ENCODE data around the gene ZNF598.
A peak's percentile ranks its signal among the peaks of the same experiment; 100 is the strongest.

The ZNF598 gene

DNA sequence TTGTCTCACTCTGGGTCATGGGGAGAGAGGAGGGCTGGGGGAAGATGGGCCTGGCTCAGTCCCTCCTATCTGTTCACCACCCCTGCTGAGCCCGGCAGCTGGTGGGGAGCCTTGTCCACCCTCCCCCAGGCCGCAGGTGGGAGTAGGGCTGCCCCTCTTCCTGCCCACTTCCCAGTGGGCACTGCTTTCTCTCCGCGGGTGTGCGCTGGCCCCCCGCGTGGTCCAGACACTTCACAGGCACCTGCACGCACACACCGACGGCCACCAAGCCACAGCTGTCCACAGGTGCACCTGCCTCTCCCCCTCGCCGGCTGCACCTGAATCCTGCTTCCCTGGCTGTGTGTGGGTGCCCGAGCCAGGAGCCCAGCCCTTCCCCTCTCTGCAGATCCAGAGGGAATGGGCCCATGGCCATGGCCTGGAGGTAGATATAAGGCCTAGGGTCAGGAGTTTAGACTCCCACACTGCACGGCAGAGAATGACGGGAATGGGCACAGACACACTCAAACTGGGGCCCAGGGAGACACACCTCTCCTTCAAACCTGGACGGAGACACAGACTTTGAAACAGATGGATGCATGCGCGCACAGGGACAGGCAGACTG, 19.1 kb upstream of the ZNF598 start:
- no peak overlapping the region for H3K27ac ChIP-seq (ENCODE audit: extremely low read depth, low read depth, low read length)
- ChIA-PET POLR2A (interaction anchor here (1.2 to 2.6 kb wide), 2 partner anchors 10 to 19 kb away, joined by 6 to 15 read pairs; partner anchors contain the start of genes NTHL1 and TSC2), CTCF (interaction anchor here (1.1 to 2.1 kb wide), 2 partner anchors 21 to 112 kb away, joined by 5 to 10 read pairs; no protein-coding TSS in a partner anchor)
- no peak overlapping the region for H3K4me3 ChIP-seq (ENCODE audit: low read depth, low read length)
- peak; percentile 62 for TF ChIP-seq ZIC2 (tag by site-specific recombination; IDR thresholded peaks at IDR 0.05)
- TF ChIP-seq ZNF112 (tag by site-specific recombination; IDR thresholded peaks at IDR 0.05): no peak
- TF ChIP-seq EGR2 (tag by site-specific recombination; IDR thresholded peaks at IDR 0.05; ENCODE audit: low read depth): peak; percentile 66; the same call in 1 of the 2 replicates
- TF ChIP-seq ZNF548 (tag by site-specific recombination; IDR thresholded peaks at IDR 0.05): no peak
- TF ChIP-seq, protein P1, sequence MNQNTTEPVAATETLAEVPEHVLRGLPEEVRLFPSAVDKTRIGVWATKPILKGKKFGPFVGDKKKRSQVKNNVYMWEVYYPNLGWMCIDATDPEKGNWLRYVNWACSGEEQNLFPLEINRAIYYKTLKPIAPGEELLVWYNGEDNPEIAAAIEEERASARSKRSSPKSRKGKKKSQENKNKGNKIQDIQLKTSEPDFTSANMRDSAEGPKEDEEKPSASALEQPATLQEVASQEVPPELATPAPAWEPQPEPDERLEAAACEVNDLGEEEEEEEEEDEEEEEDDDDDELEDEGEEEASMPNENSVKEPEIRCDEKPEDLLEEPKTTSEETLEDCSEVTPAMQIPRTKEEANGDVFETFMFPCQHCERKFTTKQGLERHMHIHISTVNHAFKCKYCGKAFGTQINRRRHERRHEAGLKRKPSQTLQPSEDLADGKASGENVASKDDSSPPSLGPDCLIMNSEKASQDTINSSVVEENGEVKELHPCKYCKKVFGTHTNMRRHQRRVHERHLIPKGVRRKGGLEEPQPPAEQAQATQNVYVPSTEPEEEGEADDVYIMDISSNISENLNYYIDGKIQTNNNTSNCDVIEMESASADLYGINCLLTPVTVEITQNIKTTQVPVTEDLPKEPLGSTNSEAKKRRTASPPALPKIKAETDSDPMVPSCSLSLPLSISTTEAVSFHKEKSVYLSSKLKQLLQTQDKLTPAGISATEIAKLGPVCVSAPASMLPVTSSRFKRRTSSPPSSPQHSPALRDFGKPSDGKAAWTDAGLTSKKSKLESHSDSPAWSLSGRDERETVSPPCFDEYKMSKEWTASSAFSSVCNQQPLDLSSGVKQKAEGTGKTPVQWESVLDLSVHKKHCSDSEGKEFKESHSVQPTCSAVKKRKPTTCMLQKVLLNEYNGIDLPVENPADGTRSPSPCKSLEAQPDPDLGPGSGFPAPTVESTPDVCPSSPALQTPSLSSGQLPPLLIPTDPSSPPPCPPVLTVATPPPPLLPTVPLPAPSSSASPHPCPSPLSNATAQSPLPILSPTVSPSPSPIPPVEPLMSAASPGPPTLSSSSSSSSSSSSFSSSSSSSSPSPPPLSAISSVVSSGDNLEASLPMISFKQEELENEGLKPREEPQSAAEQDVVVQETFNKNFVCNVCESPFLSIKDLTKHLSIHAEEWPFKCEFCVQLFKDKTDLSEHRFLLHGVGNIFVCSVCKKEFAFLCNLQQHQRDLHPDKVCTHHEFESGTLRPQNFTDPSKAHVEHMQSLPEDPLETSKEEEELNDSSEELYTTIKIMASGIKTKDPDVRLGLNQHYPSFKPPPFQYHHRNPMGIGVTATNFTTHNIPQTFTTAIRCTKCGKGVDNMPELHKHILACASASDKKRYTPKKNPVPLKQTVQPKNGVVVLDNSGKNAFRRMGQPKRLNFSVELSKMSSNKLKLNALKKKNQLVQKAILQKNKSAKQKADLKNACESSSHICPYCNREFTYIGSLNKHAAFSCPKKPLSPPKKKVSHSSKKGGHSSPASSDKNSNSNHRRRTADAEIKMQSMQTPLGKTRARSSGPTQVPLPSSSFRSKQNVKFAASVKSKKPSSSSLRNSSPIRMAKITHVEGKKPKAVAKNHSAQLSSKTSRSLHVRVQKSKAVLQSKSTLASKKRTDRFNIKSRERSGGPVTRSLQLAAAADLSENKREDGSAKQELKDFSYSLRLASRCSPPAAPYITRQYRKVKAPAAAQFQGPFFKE (tag by site-specific recombination; IDR thresholded peaks at IDR 0.05; ENCODE audit: borderline replicate concordance): no peak
- TF ChIP-seq ZFP69B (tag by site-specific recombination; IDR thresholded peaks at IDR 0.05): no peak
- TF ChIP-seq ZNF704 (tag by site-specific recombination; IDR thresholded peaks at IDR 0.05): no peak
- TF ChIP-seq SCRT2 (tag by site-specific recombination; IDR thresholded peaks at IDR 0.05): peak; percentile 41; the same call in 1 of the 2 replicates
- no peak for TF ChIP-seq ZNF48 (tag by site-specific recombination; IDR thresholded peaks at IDR 0.05)
- peak; percentile 58 for TF ChIP-seq ZFHX2 (tag by site-specific recombination; conservative IDR thresholded peaks at IDR 0.05)
- TF ChIP-seq, protein P2, sequence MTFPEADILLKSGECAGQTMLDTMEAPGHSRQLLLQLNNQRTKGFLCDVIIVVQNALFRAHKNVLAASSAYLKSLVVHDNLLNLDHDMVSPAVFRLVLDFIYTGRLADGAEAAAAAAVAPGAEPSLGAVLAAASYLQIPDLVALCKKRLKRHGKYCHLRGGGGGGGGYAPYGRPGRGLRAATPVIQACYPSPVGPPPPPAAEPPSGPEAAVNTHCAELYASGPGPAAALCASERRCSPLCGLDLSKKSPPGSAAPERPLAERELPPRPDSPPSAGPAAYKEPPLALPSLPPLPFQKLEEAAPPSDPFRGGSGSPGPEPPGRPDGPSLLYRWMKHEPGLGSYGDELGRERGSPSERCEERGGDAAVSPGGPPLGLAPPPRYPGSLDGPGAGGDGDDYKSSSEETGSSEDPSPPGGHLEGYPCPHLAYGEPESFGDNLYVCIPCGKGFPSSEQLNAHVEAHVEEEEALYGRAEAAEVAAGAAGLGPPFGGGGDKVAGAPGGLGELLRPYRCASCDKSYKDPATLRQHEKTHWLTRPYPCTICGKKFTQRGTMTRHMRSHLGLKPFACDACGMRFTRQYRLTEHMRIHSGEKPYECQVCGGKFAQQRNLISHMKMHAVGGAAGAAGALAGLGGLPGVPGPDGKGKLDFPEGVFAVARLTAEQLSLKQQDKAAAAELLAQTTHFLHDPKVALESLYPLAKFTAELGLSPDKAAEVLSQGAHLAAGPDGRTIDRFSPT (tag by site-specific recombination; IDR thresholded peaks at IDR 0.05): 0 out of 2 replicates have a peak, but pooled peaks have one; percentile 36
- TF ChIP-seq ZSCAN16 (tag by site-specific recombination; IDR thresholded peaks at IDR 0.05): no peak
- H3K9me3 ChIP-seq (ENCODE audit: control insufficient read depth, insufficient read depth, low read depth, low read length): no peaks in the 10 kb centered on the region
- H3K36me3 ChIP-seq (ENCODE audit: control insufficient read depth in 2 of 2, insufficient read depth in 1 of 2, low read length in 2 of 2): peaks cover 0 to 4% of the 10 kb centered on the region in 2 experiments; a peak in 1 of 3 replicates
- no peaks in the 10 kb centered on the region; the same call in 1 of the 2 replicates for H3K4me1 ChIP-seq (ENCODE audit: control insufficient read depth, insufficient read depth, low read length)

DNA sequence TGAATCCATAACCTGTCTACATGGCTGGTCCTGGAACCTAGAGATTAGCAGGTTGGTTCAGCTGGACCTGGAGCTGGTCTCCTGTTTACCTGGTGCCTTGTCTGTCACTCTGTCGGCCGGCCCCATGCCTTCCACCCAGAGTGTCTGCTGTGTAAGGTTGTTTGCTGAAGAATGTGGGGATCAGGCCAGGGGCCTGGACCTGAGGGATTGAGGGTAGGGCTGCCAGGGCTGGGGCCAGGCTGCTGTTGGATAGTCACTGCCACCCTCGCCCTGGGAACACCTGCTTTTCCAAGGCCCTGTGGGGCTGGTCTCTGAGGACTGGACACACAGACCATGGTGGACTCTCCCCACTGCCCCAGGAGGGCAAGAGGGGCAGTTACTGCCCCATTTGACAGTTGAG, 18.5 kb upstream of the ZNF598 start:
- ChIA-PET CTCF (interaction anchor here (1.1 to 2.1 kb wide), 3 partner anchors 12 to 112 kb away, joined by 5 to 10 read pairs (median 5); no protein-coding TSS in a partner anchor), POLR2A (interaction anchor here (1.0 to 2.6 kb wide), 4 partner anchors 11 to 127 kb away, joined by 4 to 15 read pairs (median 6); partner anchors contain the start of genes NTHL1, TRAF7 and TSC2)
- no peaks in the 10 kb centered on the region; the same call in 1 of the 2 replicates for H3K4me1 ChIP-seq (ENCODE audit: control insufficient read depth, insufficient read depth, low read length)
- H3K9me3 ChIP-seq (ENCODE audit: control insufficient read depth, insufficient read depth, low read depth, low read length): no peaks in the 10 kb centered on the region
- no peak overlapping the region for H3K4me3 ChIP-seq (ENCODE audit: low read depth, low read length)
- H3K27ac ChIP-seq (ENCODE audit: extremely low read depth, low read depth, low read length): no peak overlapping the region
- peaks cover 0 to 4% of the 10 kb centered on the region in 2 experiments; a peak in 1 of 3 replicates for H3K36me3 ChIP-seq (ENCODE audit: control insufficient read depth in 2 of 2, insufficient read depth in 1 of 2, low read length in 2 of 2)
- TF ChIP-seq ZNF600 (tag by site-specific recombination; IDR thresholded peaks at IDR 0.05) (0 out of 2 replicates have a peak, but pooled peaks have one; percentile 78), ZNF843 (tag by site-specific recombination; IDR thresholded peaks at IDR 0.05) (no peak)
